Trophoblast cell (in vitro differentiated cells and primary cell): Measurements from ENCODE around the gene TLL2.

Experiments used
- DNase-seq, 2 donors: peaks; one replicate each; pipeline ENCODE4 v3.0.0-alpha.2; 2016
- H2AFZ ChIP-seq: 2 replicates; pipeline ENCODE4 v1.6.1; 2013; ENCODE audit warnings: low read length, moderate library complexity, mild to moderate bottlenecking; ENCODE audit not compliant: insufficient read depth, poor library complexity
- H2AK5ac ChIP-seq: 2 replicates; pipeline ENCODE4 v1.6.1; 2013; ENCODE audit warnings: mild to moderate bottlenecking, low read length
- H2BK120ac ChIP-seq: 2 replicates; pipeline ENCODE4 v1.6.1; 2013; ENCODE audit warnings: low read length, mild to moderate bottlenecking, moderate library complexity; ENCODE audit not compliant: insufficient read depth, poor library complexity
- H2BK12ac ChIP-seq: 2 replicates; pipeline ENCODE4 v1.6.1; 2013; ENCODE audit warnings: mild to moderate bottlenecking, low read length, moderate library complexity
- H2BK5ac ChIP-seq: 2 replicates; pipeline ENCODE4 v1.6.1; 2013; ENCODE audit warnings: low read length, low read depth, moderate library complexity, mild to moderate bottlenecking; ENCODE audit not compliant: poor library complexity
- H3K14ac ChIP-seq: 2 replicates; pipeline ENCODE4 v1.6.1; 2013; ENCODE audit warnings: mild to moderate bottlenecking, low read length
- H3K18ac ChIP-seq: 2 replicates; pipeline ENCODE4 v1.6.1; 2013; ENCODE audit warnings: mild to moderate bottlenecking, low read length
- H3K23ac ChIP-seq: 2 replicates; pipeline ENCODE4 v1.6.1; 2013; ENCODE audit warnings: low read length
- H3K27ac ChIP-seq: 2 replicates; pipeline ENCODE4 v1.5.1; 2013; ENCODE audit warnings: low read depth, mild to moderate bottlenecking, inconsistent platforms, low read length, moderate library complexity
- H3K27me3 ChIP-seq: 2 replicates; pipeline ENCODE4 v1.6.1; 2013; ENCODE audit warnings: inconsistent platforms, mild to moderate bottlenecking, low read length, moderate library complexity; ENCODE audit not compliant: insufficient read depth
- H3K36me3 ChIP-seq, 2 experiments: 1 replicate in 1 of 2; 2 replicates in 1 of 2; pipeline ENCODE4 v1.6.1; 2013; ENCODE audit warnings: low read length in 2 of 2, mild to moderate bottlenecking in 2 of 2, moderate library complexity in 1 of 2; ENCODE audit not compliant: insufficient read depth in 2 of 2, control insufficient read depth in 1 of 2
- H3K4ac ChIP-seq: 2 replicates; pipeline ENCODE4 v1.6.1; 2013; ENCODE audit warnings: low read depth, mild to moderate bottlenecking, low read length, moderate library complexity
- H3K4me1 ChIP-seq, 2 experiments: 1 replicate in 1 of 2; 2 replicates in 1 of 2; pipeline ENCODE4 v1.6.1; 2013; ENCODE audit warnings: low read length in 2 of 2, mild to moderate bottlenecking in 2 of 2, moderate library complexity in 1 of 2; ENCODE audit not compliant: insufficient read depth in 2 of 2, control insufficient read depth in 1 of 2
- H3K4me2 ChIP-seq: 2 replicates; pipeline ENCODE4 v1.6.1; 2013; ENCODE audit warnings: inconsistent platforms, mild to moderate bottlenecking, low read length, moderate library complexity
- H3K4me3 ChIP-seq: 2 replicates; pipeline ENCODE4 v1.5.1; 2013; ENCODE audit warnings: mild to moderate bottlenecking, low read depth, low read length, inconsistent platforms
- H3K79me1 ChIP-seq: one replicate; pipeline ENCODE4 v1.6.1; 2013; ENCODE audit warnings: low read length
- H3K79me2 ChIP-seq: 2 replicates; pipeline ENCODE4 v1.6.1; 2013; ENCODE audit warnings: low read length, mild to moderate bottlenecking; ENCODE audit not compliant: control insufficient read depth, insufficient read depth, poor library complexity
- H3K9ac ChIP-seq: 2 replicates; pipeline ENCODE4 v1.6.1; 2013; ENCODE audit warnings: mild to moderate bottlenecking, low read length
- H3K9me3 ChIP-seq: 2 replicates; pipeline ENCODE4 v1.6.1; 2013; ENCODE audit warnings: low read depth, mild to moderate bottlenecking, control low read depth, inconsistent platforms, low read length; ENCODE audit not compliant: insufficient read depth
- H4K12ac ChIP-seq: 2 replicates; pipeline ENCODE4 v1.6.1; 2013; ENCODE audit warnings: low read depth, mild to moderate bottlenecking, low read length, moderate library complexity
- H4K8ac ChIP-seq: 2 replicates; pipeline ENCODE4 v1.6.1; 2013; ENCODE audit warnings: low read depth, mild to moderate bottlenecking, low read length, moderate library complexity
- H4K91ac ChIP-seq: one replicate; pipeline ENCODE4 v1.6.1; 2013; ENCODE audit warnings: low read depth, mild to moderate bottlenecking, low read length, moderate library complexity
- WGBS: extraction: QIAGEN DNeasy Blood & Tissue Kit; methylation state at CpG from one replicate; pipeline ENCODE4 v1.1.7; 2013; ENCODE audit warnings: missing lambda C conversion rate; ENCODE audit not compliant: insufficient read length, insufficient coverage; ENCODE audit errors: extremely low coverage; 5-methylcytosine and 5-hydroxymethylcytosine counted together

The TLL2 gene

DNA sequence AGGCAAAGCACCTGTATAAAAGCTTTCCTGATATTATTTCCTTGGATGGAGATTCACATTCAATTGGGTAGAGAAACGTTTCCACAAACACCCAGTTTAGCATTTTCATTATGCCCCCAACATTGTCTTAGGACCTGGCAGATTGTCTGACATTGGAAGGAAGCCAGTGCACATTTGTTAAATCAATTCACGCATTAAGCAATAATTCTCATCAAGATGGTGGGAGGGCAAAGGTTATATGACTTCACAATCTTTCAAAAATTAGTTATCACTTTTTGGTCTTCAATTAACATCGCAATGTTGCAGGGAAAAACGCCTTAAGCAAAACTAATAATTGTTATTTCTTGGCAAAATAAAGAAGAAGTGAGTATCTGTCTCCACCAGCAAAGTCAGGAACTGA is 171.3 kb downstream of the TLL2 start:
- H2AK5ac ChIP-seq: no peak overlapping the region
- H2BK12ac ChIP-seq: no peak overlapping the region
- H3K36me3 ChIP-seq: no peaks in the 10 kb centered on the region
- H2BK5ac ChIP-seq: no peak overlapping the region
- no peak overlapping the region for H2BK120ac ChIP-seq
- no peak overlapping the region for H3K18ac ChIP-seq
- peaks cover 2% of the 10 kb centered on the region for H3K9me3 ChIP-seq
- no peak overlapping the region for H3K4me3 ChIP-seq
- H3K4ac ChIP-seq: no peak overlapping the region
- no peaks in the 10 kb centered on the region for H3K79me1 ChIP-seq
- H3K27me3 ChIP-seq: no peaks in the 10 kb centered on the region
- H3K4me2 ChIP-seq: no peak overlapping the region
- no peak for DNase-seq
- no peak overlapping the region for H3K9ac ChIP-seq
- H4K91ac ChIP-seq: no peak overlapping the region
- no peaks in the 10 kb centered on the region for H3K4me1 ChIP-seq
- no peaks in the 10 kb centered on the region for H3K79me2 ChIP-seq
- H4K12ac ChIP-seq: no peak overlapping the region
- WGBS: no CpG with 5 or more reads among the region's 4 CpGs
- H3K14ac ChIP-seq: no peak overlapping the region
- H3K27ac ChIP-seq: no peak overlapping the region
- no peak overlapping the region for H3K23ac ChIP-seq
- H4K8ac ChIP-seq: no peak overlapping the region
- H2AFZ ChIP-seq: no peak overlapping the region

- WGBS: no CpG with 5 or more reads among the region's 5 CpGs
- no peak overlapping the region for H4K12ac ChIP-seq
- H3K79me1 ChIP-seq: no peaks in the 10 kb centered on the region
- H3K4me2 ChIP-seq: no peak overlapping the region
- H2BK12ac ChIP-seq: no peak overlapping the region
- H3K79me2 ChIP-seq: no peaks in the 10 kb centered on the region
- H2BK120ac ChIP-seq: no peak overlapping the region
- H2AK5ac ChIP-seq: no peak overlapping the region
- H3K23ac ChIP-seq: no peak overlapping the region
- H3K27me3 ChIP-seq: no peaks in the 10 kb centered on the region
- no peak overlapping the region for H3K4ac ChIP-seq
- no peak overlapping the region for H2AFZ ChIP-seq
- no peak overlapping the region for H3K18ac ChIP-seq
- no peaks in the 10 kb centered on the region for H3K4me1 ChIP-seq
- no peak for DNase-seq
- no peak overlapping the region for H2BK5ac ChIP-seq
- H3K27ac ChIP-seq: no peak overlapping the region
- H4K8ac ChIP-seq: no peak overlapping the region
- H4K91ac ChIP-seq: no peak overlapping the region
- no peak overlapping the region for H3K14ac ChIP-seq
- no peaks in the 10 kb centered on the region for H3K36me3 ChIP-seq
- H3K9ac ChIP-seq: no peak overlapping the region
- peaks cover 2% of the 10 kb centered on the region for H3K9me3 ChIP-seq
- no peak overlapping the region for H3K4me3 ChIP-seq
These were observed 172.2 kb downstream of the TLL2 start for GRCh38 chr10:96341219-96342182.

- no peaks in the 10 kb centered on the region for H3K79me1 ChIP-seq
- H3K27me3 ChIP-seq: no peaks in the 10 kb centered on the region
- H3K79me2 ChIP-seq: no peaks in the 10 kb centered on the region
- no peak overlapping the region for H3K14ac ChIP-seq
- no peak overlapping the region for H2AK5ac ChIP-seq
- no peaks in the 10 kb centered on the region for H3K9me3 ChIP-seq
- no peak overlapping the region for H3K4ac ChIP-seq
- no peak overlapping the region for H2BK5ac ChIP-seq
- no peak overlapping the region for H3K9ac ChIP-seq
- no peak overlapping the region for H3K23ac ChIP-seq
- H3K4me3 ChIP-seq: no peak overlapping the region
- H3K4me1 ChIP-seq: no peaks in the 10 kb centered on the region
- H3K27ac ChIP-seq: no peak overlapping the region
- H4K12ac ChIP-seq: no peak overlapping the region
- H2BK120ac ChIP-seq: no peak overlapping the region
- no peak overlapping the region for H4K8ac ChIP-seq
- no peak overlapping the region for H2AFZ ChIP-seq
- no CpG with 5 or more reads among the region's 7 CpGs for WGBS
- H2BK12ac ChIP-seq: no peak overlapping the region
- H3K4me2 ChIP-seq: no peak overlapping the region
- no peaks in the 10 kb centered on the region for H3K36me3 ChIP-seq
- H4K91ac ChIP-seq: no peak overlapping the region
- H3K18ac ChIP-seq: no peak overlapping the region
- peak; percentile 79 to 99 for DNase-seq
These were observed 173.5 kb downstream of the TLL2 start for GRCh38 chr10:96339956-96340904.

- WGBS: no CpG with 5 or more reads among the region's 4 CpGs
These were observed 174.3 kb downstream of the TLL2 start for GRCh38 chr10:96339383-96339782.

More at GRCh38 chr10:96339383-96339782, 174.3 kb downstream of the TLL2 start:
- Histone ChIP-seq H2BK12ac (no peak overlapping the region), H3K36me3 (no peaks in the 10 kb centered on the region), H3K9ac (no peak overlapping the region), H3K14ac (no peak overlapping the region), H4K12ac (no peak overlapping the region), H3K4ac (no peak overlapping the region), H4K91ac (no peak overlapping the region), H3K4me2 (no peak overlapping the region), H2BK5ac (no peak overlapping the region), H2AFZ (no peak overlapping the region), H3K27ac (no peak overlapping the region), H2AK5ac (no peak overlapping the region), H3K79me1 (no peaks in the 10 kb centered on the region), H3K79me2 (no peaks in the 10 kb centered on the region), H3K18ac (no peak overlapping the region), H3K23ac (no peak overlapping the region), H2BK120ac (no peak overlapping the region), H3K4me1 (no peaks in the 10 kb centered on the region), H3K9me3 (no peaks in the 10 kb centered on the region), H3K27me3 (no peaks in the 10 kb centered on the region), H3K4me3 (no peak overlapping the region), H4K8ac (no peak overlapping the region)
- no peak for DNase-seq
